22Rv1 (cell line): Measurements from ENCODE around the gene IL17RB.
A peak's percentile ranks its signal among the peaks of the same experiment; 100 is the strongest.

ENCODE experiments used
- H3K27ac ChIP-seq: fragments of 450-650 bp; 2 replicates; pipeline ENCODE4 v1.5.1; 2017
- ZFX ChIP-seq: fragments of 450-650 bp; IDR thresholded peaks from 2 replicates; pipeline ENCODE4 v1.6.1; 2017; ENCODE audit warnings: antibody characterized with exemption, borderline replicate concordance
- TF ChIP-seq, protein P1 (sequence below): fragments of 450-650 bp; IDR thresholded peaks from 2 replicates; pipeline ENCODE4 v1.5.1; 2017; ENCODE audit warnings: mild to moderate bottlenecking

Gene IL17RB

GRCh38 chr3:53849916-53850315 is 3.5 kb downstream of the IL17RB start:
- H3K27ac ChIP-seq, result no peak overlapping the region
- TF ChIP-seq, protein P1, sequence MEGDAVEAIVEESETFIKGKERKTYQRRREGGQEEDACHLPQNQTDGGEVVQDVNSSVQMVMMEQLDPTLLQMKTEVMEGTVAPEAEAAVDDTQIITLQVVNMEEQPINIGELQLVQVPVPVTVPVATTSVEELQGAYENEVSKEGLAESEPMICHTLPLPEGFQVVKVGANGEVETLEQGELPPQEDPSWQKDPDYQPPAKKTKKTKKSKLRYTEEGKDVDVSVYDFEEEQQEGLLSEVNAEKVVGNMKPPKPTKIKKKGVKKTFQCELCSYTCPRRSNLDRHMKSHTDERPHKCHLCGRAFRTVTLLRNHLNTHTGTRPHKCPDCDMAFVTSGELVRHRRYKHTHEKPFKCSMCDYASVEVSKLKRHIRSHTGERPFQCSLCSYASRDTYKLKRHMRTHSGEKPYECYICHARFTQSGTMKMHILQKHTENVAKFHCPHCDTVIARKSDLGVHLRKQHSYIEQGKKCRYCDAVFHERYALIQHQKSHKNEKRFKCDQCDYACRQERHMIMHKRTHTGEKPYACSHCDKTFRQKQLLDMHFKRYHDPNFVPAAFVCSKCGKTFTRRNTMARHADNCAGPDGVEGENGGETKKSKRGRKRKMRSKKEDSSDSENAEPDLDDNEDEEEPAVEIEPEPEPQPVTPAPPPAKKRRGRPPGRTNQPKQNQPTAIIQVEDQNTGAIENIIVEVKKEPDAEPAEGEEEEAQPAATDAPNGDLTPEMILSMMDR, result no peak
- no peak for TF ChIP-seq ZFX

DNA sequence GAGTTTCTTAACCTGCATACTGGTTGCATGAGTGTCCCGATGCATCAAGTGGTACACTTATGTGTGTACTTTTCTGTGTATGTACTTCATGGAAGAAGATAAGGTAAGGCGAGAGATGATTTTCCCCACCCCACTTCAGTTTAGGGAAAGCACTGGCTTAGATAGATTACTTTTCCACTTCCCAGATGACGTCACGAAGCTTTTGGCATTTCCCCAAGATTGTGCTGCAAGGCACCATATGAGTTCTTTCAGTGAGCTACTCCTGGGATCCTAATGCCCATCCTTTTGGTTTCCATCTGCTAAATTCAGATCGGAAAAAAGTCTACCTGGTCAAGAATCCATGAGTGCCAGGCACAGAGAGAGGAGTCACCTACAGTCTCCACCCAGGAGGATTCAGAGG is 4.5 kb downstream of the IL17RB start:
- H3K27ac ChIP-seq, result no peak overlapping the region
- no peak for TF ChIP-seq ZFX
- TF ChIP-seq, protein P1, result no peak

GRCh38 chr3:53856964-53857363 is 10.6 kb downstream of the IL17RB start:
- no peak for TF ChIP-seq ZFX
- TF ChIP-seq, protein P1, result no peak
- no peak overlapping the region for H3K27ac ChIP-seq

GRCh38 chr3:53858096-53858741 is 11.9 kb downstream of the IL17RB start:
- H3K27ac ChIP-seq, result no peak overlapping the region
- TF ChIP-seq, protein P1, result no peak
- TF ChIP-seq ZFX, result no peak

GRCh38 chr3:53859178-53859577 is 12.8 kb downstream of the IL17RB start:
- TF ChIP-seq, protein P1, result no peak
- no peak for TF ChIP-seq ZFX
- 0 out of 2 replicates have a peak overlapping the region, but pooled peaks have one; percentile 12 for H3K27ac ChIP-seq

DNA sequence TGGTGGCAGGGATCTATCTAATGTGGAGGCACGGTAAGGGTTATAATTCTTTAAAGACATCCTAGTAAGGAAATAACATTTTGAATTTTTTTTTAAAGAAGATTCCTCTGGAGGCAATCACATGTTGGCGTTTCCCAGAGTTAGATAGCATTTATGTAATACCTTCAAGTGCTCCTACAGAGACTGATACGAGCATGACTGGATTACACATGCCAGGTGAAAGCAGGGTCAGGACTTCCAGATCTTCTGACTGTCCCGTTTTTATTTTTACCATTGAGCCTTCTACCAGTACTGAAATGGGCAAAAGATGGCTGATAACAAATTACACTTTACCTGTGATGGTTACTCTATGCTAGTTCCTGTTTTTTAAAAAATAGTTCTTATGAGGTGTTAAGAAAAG is 13.8 kb downstream of the IL17RB start:
- H3K27ac ChIP-seq, result no peak overlapping the region
- TF ChIP-seq ZFX, result no peak
- TF ChIP-seq, protein P1, result no peak

- no peak overlapping the region for H3K27ac ChIP-seq
- TF ChIP-seq, protein P1, result no peak
- no peak for TF ChIP-seq ZFX
These were observed 15.9 kb downstream of the IL17RB start for GRCh38 chr3:53862241-53862640.
